Stimulated activated memory B cell treated with anti-CD40 and anti-IgM and Interleukin-4, amounts not matched to agents 10 μg/mL and 1 μg/mL and 100 μg/mL, for 72 hours (primary cell): ENCODE data around the gene HCLS1.
"Not testable (repeated sequence)": the region's sequence is repeated elsewhere in the genome, so short reads cannot be mapped to it uniquely, and the experiment has no call there.

Experiments
- ATAC-seq: fragments of 150-1000 bp; cut with Tn5 transposase; 2 replicates; pipeline ENCODE4 v1.10.0; 2021
- H3K27ac Mint-ChIP-seq: one replicate; pipeline ENCODE4 v1.8.0; 2022; ENCODE audit warnings: mild to moderate bottlenecking, mixed read lengths
- H3K27me3 Mint-ChIP-seq: one replicate; pipeline ENCODE4 v1.8.0; 2022; ENCODE audit warnings: mixed read lengths
- H3K36me3 Mint-ChIP-seq: one replicate; pipeline ENCODE4 v1.8.0; 2022; ENCODE audit warnings: mixed read lengths
- H3K4me1 Mint-ChIP-seq: one replicate; pipeline ENCODE4 v1.8.0; 2022; ENCODE audit warnings: mixed read lengths
- H3K4me3 Mint-ChIP-seq: one replicate; pipeline ENCODE4 v1.8.0; 2022; ENCODE audit warnings: mild to moderate bottlenecking, moderate library complexity, mixed read lengths
- H3K9me3 Mint-ChIP-seq: one replicate; pipeline ENCODE4 v1.8.0; 2022; ENCODE audit warnings: mixed read lengths

Gene HCLS1

DNA sequence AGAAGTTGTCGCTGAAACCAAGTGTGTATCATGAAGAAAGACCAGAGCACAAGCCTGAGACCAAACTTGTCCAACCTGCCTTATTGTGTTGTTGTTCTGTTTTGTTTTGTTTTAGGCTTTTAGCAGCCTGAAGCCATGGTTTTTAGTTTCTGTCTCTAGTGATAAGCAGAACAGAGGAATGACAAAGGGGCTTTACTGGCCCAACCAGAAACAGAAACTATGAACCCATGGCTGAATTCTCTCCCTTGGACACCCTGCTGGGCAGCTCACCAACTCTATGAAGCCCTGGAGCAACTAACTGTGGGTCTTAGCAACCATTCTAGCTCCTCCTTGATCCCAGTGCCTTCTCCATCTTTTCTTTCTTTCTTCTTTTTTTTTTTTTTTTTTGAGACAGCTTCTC lies 30.3 kb downstream of the HCLS1 start:
- H3K4me3 Mint-ChIP-seq: no peak overlapping the region
- no peaks in the 10 kb centered on the region for H3K27me3 Mint-ChIP-seq
- ATAC-seq: no peak
- peak overlapping the region; percentile 82 for H3K27ac Mint-ChIP-seq
- H3K9me3 Mint-ChIP-seq: no peaks in the 10 kb centered on the region
- peaks cover 69% of the 10 kb centered on the region for H3K36me3 Mint-ChIP-seq
- peaks cover 15% of the 10 kb centered on the region for H3K4me1 Mint-ChIP-seq

DNA sequence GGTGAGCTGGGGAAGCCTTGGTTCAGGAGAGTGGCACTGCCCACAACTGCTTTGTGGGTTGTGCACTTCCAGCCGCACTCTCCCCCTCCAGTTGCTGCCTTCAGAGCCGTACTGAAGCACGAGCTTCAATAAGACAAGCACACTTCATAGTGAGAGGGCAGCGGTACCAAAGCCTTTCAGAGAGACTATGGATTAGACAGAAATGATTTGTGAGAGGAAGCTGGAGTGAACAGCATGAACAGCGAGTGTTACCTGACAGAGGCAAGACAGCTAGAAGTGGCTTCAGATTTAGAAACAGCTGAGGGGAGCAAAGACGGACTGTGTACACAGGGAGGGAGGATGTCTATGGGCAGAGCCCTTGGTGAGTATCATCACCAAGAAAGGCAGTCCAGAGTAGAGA lies 31.1 kb downstream of the HCLS1 start:
- Mint-ChIP-seq H3K9me3 (no peaks in the 10 kb centered on the region), H3K4me1 (peaks cover 15% of the 10 kb centered on the region), H3K4me3 (no peak overlapping the region), H3K27ac (no peak overlapping the region), H3K27me3 (no peaks in the 10 kb centered on the region), H3K36me3 (peaks cover 62% of the 10 kb centered on the region)
- peak; percentile 28 for ATAC-seq

DNA sequence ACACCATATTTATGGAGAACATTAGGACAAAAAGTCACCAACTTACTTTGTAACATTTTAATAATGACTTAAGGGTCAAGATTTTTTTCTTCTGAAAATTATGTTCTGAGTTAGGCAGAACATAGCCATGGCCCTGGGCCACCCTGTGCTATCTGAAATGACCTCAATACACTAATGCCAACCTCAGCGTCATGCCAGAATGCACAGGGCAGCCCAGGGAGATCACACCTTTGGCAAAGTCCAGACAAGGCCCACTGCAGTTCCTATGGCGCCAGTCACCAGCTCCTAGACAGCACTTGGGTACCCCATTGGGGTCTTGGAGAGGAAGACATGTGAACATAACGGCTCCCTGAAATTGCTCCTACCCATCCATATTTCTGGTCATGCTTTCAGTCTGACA lies 33.1 kb downstream of the HCLS1 start:
- H3K27me3 Mint-ChIP-seq: no peaks in the 10 kb centered on the region
- H3K9me3 Mint-ChIP-seq: no peaks in the 10 kb centered on the region
- peak overlapping the region; percentile 24 for H3K27ac Mint-ChIP-seq
- no peak for ATAC-seq
- H3K4me1 Mint-ChIP-seq: peaks cover 15% of the 10 kb centered on the region
- no peak overlapping the region for H3K4me3 Mint-ChIP-seq
- H3K36me3 Mint-ChIP-seq: peaks cover 42% of the 10 kb centered on the region

DNA sequence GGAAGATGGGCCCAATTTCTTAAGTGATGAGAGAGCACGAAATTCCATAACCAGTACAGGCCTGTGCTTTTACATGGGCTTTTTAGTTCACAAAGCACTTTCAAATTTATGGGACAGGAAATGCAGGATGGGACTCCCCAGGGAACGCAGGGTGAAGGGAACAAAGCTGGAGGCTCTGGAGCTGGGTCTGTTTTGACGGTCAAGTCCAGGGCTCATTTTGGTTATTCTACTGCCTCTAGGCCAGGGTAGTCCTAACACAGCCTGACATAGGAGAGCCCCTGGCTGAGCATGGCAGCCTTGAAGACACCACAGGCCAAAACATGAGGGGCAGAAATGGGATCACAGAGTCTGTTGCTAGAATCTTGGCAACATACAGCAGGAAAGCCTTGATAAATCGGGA lies 33.5 kb downstream of the HCLS1 start:
- Mint-ChIP-seq H3K4me3 (no peak overlapping the region), H3K4me1 (peaks cover 12% of the 10 kb centered on the region), H3K27ac (peak overlapping the region; percentile 24), H3K36me3 (peaks cover 38% of the 10 kb centered on the region), H3K9me3 (no peaks in the 10 kb centered on the region), H3K27me3 (no peaks in the 10 kb centered on the region)
- ATAC-seq: no peak

DNA sequence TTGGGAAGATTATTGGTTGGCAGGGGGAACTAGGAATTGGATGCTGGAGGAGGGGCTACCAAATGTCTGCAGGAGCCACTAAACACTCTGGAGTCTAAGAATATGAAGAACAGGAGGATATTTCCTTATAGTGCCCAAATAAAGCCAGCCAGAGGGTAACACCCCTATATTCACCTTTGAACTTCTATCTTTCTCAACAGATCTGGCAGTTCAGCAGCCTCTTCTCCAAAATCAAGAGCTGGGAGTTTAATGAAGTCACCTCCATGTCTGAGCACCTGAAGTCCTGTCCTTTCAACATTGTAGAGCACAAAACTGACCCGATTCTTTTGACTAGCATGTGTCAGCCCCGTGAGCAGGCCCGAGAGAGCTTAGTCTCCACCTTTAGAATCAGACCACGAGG lies 34.2 kb downstream of the HCLS1 start:
- no peaks in the 10 kb centered on the region for H3K27me3 Mint-ChIP-seq
- no peak overlapping the region for H3K27ac Mint-ChIP-seq
- no peaks in the 10 kb centered on the region for H3K9me3 Mint-ChIP-seq
- H3K36me3 Mint-ChIP-seq: peaks cover 31% of the 10 kb centered on the region
- H3K4me1 Mint-ChIP-seq: peaks cover 5% of the 10 kb centered on the region
- no peak overlapping the region for H3K4me3 Mint-ChIP-seq
- ATAC-seq: no peak

DNA sequence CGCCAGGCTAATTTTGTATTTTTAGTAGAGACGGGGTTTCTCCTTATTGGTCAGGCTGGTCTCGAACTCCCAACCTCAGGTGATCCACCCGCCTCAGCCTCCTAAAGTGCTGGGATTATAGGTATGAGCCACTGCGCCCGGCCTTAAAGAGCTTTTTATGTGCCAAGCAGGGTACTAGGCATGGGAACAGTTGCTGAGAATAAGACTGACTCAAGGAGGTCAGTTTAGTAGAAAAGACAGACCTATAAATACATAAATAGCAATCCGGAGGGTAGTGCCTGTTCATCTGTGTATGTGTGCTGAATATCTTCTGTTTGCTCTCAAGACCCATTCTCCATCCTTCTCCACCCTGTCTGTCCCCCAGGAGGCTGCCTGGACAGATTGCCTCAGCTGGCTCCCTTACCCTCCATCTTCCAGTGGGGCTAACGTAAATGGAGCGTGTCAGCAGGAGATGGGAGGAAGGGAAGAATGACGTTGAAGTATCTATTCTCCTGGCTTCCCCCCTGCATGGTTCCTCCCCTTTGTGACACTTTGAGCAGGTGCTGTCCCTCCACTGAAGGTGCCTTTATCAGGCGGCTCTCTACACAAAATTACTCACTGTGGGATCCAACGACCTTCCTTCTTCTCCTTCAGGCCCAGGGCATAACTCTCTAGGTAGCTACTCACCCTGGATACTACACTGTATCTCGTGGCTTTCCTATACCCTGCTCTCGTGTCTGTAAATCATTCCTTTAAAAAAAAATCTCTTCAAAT lies 36.4 kb downstream of the HCLS1 start:
- Mint-ChIP-seq H3K4me1 (no peaks in the 10 kb centered on the region), H3K36me3 (peaks cover 9% of the 10 kb centered on the region), H3K27ac (no peak overlapping the region), H3K4me3 (no peak overlapping the region), H3K27me3 (no peaks in the 10 kb centered on the region), H3K9me3 (no peaks in the 10 kb centered on the region)
- no peak for ATAC-seq

DNA sequence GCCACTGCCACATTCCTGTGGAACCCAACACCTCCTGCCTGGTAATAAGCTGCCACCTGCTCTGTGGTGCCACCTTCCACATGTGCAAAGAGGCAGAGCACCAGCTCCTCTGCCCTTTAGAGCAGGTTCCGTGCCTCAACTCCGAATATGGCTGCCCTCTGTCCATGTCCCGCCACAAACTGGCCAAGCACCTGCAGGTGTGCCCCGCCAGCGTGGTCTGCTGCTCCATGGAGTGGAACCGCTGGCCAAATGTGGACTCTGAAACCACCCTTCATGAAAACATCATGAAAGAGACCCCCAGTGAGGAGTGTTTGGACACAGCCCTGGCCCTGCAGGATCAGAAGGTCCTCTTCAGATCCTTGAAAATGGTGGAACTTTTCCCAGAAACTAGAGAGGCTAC lies 39.2 kb downstream of the HCLS1 start:
- Mint-ChIP-seq H3K4me3 (no peak overlapping the region), H3K9me3 (no peaks in the 10 kb centered on the region), H3K27ac (no peak overlapping the region), H3K36me3 (no peaks in the 10 kb centered on the region), H3K27me3 (no peaks in the 10 kb centered on the region), H3K4me1 (no peaks in the 10 kb centered on the region)
- ATAC-seq: no peak

DNA sequence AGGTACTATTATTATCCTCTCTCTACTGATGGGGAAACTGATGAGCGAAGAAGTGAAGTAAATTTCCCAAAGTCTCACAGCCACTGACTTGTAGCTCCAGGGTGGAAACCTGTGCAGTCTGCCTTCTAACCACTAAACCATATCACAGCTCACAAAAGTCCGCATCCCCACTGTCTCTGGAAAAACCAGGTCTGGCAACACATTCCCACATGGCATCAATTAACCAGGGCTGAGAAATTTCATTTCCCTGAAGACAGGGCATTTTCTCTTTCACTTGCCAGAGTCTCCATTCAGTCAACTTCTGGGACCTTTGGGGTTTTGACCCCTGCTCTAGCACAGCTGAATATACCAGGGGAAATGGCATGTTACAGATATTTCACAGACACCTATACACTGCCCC lies 41.0 kb downstream of the HCLS1 start:
- H3K4me3 Mint-ChIP-seq: no peak overlapping the region
- H3K27me3 Mint-ChIP-seq: no peaks in the 10 kb centered on the region
- H3K4me1 Mint-ChIP-seq: no peaks in the 10 kb centered on the region
- no peaks in the 10 kb centered on the region for H3K36me3 Mint-ChIP-seq
- H3K9me3 Mint-ChIP-seq: no peaks in the 10 kb centered on the region
- H3K27ac Mint-ChIP-seq: no peak overlapping the region
- ATAC-seq: no peak

DNA sequence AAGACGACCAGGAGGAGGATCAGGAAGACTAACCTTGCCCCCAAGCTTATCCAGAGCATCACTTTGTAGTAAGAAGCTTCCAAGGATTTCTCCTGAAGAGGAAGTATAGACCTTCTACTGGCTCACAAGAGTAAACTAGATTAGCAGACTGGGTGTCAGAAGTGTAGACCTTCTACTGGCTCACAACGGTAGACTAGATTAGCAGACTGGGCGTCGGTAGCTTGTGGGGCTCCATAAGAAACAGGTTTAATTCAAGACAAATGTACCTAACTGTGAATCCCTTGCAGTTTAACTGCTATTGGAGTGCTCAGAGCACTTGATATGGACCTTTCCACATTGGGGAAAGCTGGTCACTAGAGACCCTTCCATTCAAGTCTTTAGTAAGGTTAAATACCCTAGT lies 54.6 kb downstream of the HCLS1 start:
- Mint-ChIP-seq H3K27me3 (no peaks in the 10 kb centered on the region), H3K4me3 (no peak overlapping the region), H3K36me3 (no peaks in the 10 kb centered on the region), H3K4me1 (no peaks in the 10 kb centered on the region), H3K9me3 (no peaks in the 10 kb centered on the region), H3K27ac (no peak overlapping the region)
- no peak for ATAC-seq

DNA sequence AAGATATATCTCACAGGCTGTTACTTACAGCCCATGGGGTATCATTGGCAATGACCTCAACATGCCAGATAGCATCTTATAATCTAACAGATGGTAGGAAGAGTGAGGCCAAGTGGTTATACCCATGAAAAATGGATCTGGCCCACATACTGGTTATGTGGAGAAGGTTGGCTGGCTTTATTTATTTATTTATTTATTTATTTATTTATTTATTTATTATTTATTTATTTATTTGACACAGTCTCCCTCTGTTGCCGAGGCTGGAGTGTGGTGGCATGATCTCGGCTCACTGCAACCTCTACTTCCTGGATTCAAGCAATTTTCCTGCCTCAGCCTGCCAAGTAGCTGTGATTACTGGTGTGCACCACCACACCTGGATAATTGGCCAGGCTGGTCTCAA lies 55.9 kb downstream of the HCLS1 start:
- H3K27me3 Mint-ChIP-seq: no peaks in the 10 kb centered on the region
- H3K4me3 Mint-ChIP-seq: no peak overlapping the region
- no peak overlapping the region for H3K27ac Mint-ChIP-seq
- no peaks in the 10 kb centered on the region for H3K9me3 Mint-ChIP-seq
- H3K36me3 Mint-ChIP-seq: no peaks in the 10 kb centered on the region
- no peaks in the 10 kb centered on the region for H3K4me1 Mint-ChIP-seq
- ATAC-seq: no peak

DNA sequence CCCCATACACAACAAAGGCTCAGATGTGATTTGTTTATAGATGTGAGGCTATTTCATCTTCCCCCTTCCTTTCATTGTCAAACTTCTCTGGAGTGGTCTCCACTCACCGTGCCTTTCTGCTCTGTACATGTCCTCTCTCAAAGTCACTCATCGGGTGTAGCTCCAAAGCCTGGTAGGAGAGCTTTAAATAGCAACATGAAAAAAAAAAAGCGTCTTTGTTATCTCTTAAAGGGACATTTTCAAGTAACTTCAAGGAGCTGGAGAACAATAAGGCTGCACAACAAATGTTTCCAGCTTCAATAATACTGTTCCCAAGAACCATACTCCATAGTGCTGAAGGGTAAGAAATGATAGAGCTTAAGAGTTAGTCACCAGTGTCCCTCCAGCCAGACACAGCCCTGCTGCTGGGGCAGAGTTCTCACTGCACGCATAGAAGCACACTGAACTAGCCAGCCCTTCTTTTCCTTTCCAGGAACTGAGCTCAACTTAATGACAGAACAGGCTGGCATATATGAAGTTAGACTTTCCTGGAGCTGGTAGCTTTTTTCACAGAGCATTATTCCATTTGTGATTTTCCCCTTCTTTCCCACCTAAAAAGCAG lies 59.4 kb downstream of the HCLS1 start:
- Mint-ChIP-seq H3K4me1 (no peaks in the 10 kb centered on the region), H3K27me3 (no peaks in the 10 kb centered on the region), H3K27ac (no peak overlapping the region)

DNA sequence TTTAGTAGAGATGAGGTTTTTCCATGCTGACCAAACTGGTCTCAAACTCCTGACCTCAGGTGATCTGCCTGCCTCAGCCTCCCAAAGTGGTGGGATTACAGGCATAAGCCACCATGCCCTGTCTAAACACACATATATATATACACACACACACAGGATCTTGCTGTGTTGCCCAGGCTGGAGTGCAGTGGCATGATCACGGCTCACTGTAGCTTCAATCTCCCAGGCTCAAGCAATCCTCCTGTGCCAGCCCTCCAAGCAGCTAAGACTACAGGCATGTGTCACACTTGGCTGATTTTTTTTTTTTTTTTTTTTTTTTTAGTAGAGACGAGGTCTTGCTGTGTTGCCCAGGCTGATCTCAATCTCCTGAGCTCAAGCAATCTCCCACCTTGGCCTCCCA lies 60.8 kb downstream of the HCLS1 start:
- H3K9me3 Mint-ChIP-seq, H3K27ac Mint-ChIP-seq, H3K36me3 Mint-ChIP-seq, ATAC-seq, H3K4me3 Mint-ChIP-seq, H3K4me1 Mint-ChIP-seq, H3K27me3 Mint-ChIP-seq: not testable (repeated sequence)

More for the DNA sequence above, 59.4 kb downstream of the HCLS1 start:
- Mint-ChIP-seq H3K36me3 (no peaks in the 10 kb centered on the region), H3K9me3 (no peaks in the 10 kb centered on the region), H3K4me3 (no peak overlapping the region)
- no peak for ATAC-seq

DNA sequence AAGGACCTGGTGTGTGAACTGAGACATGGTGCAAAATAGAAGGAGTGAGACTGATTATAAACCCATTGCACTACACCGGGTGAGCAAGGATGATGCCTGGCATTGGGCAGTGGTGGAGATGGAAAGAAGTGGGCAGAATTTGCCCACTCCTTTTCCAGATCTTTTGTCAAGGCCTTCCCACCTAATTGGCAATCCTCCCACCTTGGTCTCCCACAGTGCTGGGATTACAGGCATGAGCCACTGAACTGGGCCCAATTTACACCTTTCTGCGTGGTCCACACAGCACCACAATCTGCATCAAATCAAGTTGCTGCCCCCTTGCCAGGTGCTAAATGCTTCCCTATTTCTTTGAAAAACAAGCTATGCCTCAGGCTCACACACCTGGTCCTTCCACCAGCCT lies 62.1 kb downstream of the HCLS1 start:
- Mint-ChIP-seq H3K9me3 (no peaks in the 10 kb centered on the region), H3K27me3 (no peaks in the 10 kb centered on the region), H3K4me3 (no peak overlapping the region), H3K36me3 (no peaks in the 10 kb centered on the region), H3K27ac (no peak overlapping the region), H3K4me1 (peaks cover 3% of the 10 kb centered on the region)
- no peak for ATAC-seq

DNA sequence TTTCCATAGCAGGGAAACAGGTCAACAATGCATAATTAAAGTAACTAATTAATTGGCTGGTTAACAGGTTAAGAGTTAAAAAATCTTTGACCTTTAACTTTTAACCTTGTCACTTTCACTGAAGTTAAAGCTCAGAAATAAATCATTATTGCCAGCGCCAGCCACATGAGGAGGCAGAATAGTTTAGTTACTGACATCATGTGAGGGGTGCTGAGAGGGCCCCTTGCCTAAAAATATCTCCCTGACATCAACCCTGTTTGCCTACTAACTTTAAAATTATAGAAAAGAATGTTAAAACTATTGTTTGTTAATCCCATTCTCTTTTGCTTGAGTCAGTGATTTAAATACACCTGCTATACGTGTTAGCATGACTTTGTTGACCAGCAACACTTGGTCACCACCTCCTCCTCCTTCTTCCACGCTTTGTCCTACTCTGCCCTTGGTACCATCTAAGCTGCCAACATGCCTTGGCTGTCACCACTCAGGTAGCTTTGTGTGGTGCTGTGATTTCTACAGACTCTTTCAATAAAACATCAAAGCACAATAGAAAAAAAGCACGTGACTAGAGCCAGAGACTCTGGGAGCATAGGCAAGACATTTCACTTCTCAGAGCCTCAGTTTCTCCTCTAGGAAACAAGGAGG lies 64.8 kb downstream of the HCLS1 start:
- Mint-ChIP-seq H3K36me3 (no peaks in the 10 kb centered on the region), H3K27me3 (no peaks in the 10 kb centered on the region), H3K4me1 (peaks cover 9% of the 10 kb centered on the region), H3K9me3 (no peaks in the 10 kb centered on the region), H3K27ac (no peak overlapping the region), H3K4me3 (no peak overlapping the region)
- no peak for ATAC-seq

DNA sequence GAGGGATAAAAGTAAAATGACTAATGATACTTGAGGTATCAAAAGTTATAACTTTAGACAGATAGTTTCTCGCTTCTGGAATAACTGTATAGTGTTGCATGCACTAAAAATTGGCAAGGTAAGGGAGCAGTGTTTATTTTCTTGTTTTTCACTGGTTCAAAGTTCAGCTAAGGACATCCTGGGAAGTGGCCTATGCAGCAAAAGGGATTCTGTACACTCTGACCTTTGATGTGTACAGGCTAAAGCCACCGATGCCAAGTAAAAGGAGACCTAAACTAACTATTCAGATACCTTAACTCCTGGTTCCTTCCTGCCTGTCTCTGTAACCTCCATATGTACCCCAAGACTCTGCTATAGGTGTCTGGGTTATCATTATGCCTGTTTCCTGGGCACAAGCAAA lies 65.9 kb downstream of the HCLS1 start:
- Mint-ChIP-seq H3K27me3 (no peaks in the 10 kb centered on the region), H3K27ac (no peak overlapping the region), H3K36me3 (no peaks in the 10 kb centered on the region), H3K4me1 (peaks cover 9% of the 10 kb centered on the region), H3K9me3 (no peaks in the 10 kb centered on the region), H3K4me3 (no peak overlapping the region)
- ATAC-seq: no peak

DNA sequence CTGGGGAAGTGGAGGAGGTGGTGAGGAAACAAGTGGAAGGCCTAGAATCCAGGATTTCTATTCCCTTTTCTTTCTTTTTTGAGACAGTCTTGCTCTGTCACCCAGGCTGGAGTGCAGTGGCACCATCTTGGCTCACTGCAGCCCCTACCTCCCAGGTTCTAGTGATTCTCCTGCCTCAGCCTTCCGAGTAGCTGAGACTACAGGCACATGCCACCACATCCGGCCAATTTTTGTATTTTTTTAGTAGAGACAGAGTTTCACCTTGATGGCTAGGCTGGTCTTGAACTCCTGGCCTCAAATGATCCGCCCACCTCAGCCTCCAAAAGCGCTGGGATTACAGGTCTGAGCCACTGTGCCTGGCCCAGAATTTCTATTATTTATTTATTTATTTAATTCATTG lies 66.9 kb downstream of the HCLS1 start:
- ATAC-seq, H3K27ac Mint-ChIP-seq, H3K9me3 Mint-ChIP-seq, H3K27me3 Mint-ChIP-seq, H3K4me1 Mint-ChIP-seq, H3K36me3 Mint-ChIP-seq, H3K4me3 Mint-ChIP-seq: not testable (repeated sequence)
